ENCODE measurements around the gene SOX1. TPM values are rescaled to one million over a fixed set of nuclear protein-coding genes. Genes with fewer than 3 reads are reported as not detected.

Gene SOX1
- total RNA-seq, 1 donor from 2014 or later, result not detected

DNA sequence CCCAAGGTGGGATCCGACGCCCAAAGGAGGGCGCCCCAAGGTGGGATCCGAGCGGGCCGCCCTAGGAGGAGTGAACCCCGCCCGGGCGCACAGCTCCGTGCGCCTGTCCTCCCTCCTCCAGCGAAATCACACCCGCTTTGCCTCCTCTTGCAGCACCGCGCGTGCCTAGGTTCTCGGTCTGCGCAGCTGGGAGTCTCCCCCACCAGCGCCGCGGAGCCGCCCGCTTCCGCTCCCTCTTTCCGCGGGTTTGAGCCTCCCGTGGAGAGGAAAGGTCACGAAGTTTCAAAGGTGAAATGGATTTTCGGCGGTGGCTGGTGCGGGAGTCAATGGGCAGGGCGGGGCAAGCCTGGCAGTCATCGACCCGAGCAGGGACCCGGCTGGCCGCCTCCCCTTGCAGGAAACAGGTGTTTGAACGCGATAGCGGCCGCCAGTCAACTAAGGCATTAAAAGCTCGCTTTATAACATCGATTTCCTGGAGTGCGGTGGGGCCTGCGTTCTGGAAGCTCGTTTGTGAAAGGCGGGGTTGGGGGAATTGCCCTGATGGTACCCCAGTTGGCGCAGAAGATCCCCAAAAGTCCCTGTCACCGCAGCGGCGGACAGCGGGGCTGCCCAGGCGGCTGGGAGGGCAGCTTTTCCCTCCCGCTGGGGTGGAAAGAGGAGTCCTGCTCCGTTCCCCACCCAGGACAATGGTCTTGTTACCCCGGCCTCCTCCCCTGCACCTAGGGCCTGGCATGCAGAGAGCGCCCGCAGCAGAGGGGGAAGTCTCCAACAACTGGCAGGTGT lies 9.0 kb upstream of the SOX1 start:
- no peak overlapping the region for H3K4me3 ChIP-seq (ENCODE audit: low read depth, low read length)
- no peak for DNase-seq (ENCODE audit: low read depth)
- TF ChIP-seq CTCF (conservative IDR thresholded peaks at IDR 0.05; ENCODE audit: low read depth, low read length), result no peak

GRCh38 chr13:112058519-112058873 lies 8.5 kb upstream of the SOX1 start:
- no peak overlapping the region for H3K4me3 ChIP-seq (ENCODE audit: low read depth, low read length)
- no peak for DNase-seq (ENCODE audit: low read depth)
- TF ChIP-seq CTCF (conservative IDR thresholded peaks at IDR 0.05; ENCODE audit: low read depth, low read length), result no peak

DNA sequence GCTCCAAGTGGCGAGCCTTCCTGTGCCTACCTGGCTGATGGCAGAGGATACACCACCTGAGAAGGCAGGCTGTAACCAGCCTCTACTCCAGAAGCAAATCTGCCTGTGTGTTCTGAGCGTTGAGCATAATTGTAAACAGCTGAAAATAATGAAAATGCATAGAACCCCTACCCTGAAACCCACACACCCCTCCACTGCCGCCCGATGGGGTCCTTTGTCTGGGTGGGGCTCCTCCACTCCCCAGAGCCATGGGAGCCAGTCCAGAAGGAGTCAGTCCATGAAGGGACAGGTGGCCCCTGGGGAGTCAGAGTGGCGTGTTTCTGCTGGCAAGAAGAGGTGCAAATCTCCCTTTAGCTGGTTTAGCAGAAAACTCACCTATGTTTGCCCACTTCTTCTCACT lies 8.0 kb upstream of the SOX1 start:
- no peak for DNase-seq (ENCODE audit: low read depth)
- no peak for TF ChIP-seq CTCF (conservative IDR thresholded peaks at IDR 0.05; ENCODE audit: low read depth, low read length)
- H3K4me3 ChIP-seq (ENCODE audit: low read depth, low read length), result no peak overlapping the region

DNA sequence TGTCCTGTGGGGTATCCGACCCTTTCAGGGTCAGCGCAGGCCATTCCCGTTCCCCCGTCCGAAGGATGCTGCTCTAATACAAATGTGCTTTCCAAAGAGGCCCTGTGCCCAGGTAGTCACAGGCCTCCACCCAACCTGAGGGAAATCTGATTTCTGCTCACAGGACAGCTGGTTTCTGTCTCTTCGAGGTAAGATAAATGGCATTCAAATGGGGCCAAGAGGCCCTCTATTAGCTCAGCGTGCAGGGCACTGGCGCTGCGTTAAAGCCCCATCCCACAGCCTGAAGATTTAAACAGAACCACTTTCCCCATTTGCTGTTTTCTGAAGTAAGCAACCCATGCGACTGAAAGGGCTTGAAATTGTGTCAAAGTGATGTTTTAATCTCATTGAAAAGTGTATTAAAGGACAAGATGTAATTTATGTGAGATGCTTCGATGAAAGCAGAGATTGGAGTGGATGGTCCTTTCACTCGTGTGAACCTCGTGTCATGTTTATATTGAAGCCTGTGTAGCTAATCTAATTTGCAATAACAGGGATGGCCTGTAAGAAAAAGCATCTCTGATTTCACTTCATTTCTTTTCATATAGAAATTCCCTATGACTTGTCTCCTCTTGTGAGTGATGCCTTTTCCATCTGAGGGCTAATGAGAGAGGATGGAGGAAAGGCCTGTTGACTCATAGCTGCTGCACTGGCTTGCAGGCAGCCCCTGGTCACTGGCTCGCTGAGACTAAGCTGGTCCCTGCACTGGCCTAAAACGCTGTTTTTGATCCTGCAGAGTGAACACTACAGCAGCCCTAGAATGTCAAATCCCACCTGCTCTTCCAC lies 7.3 kb upstream of the SOX1 start:
- no peak for TF ChIP-seq CTCF (conservative IDR thresholded peaks at IDR 0.05; ENCODE audit: low read depth, low read length)
- DNase-seq (ENCODE audit: low read depth), result no peak
- no peak overlapping the region for H3K4me3 ChIP-seq (ENCODE audit: low read depth, low read length)

- TF ChIP-seq CTCF (conservative IDR thresholded peaks at IDR 0.05; ENCODE audit: low read depth, low read length), result no peak
- no peak overlapping the region for H3K4me3 ChIP-seq (ENCODE audit: low read depth, low read length)
- DNase-seq (ENCODE audit: low read depth), result no peak
Observed at GRCh38 chr13:112060282-112060830, 6.6 kb upstream of the SOX1 start.

DNA sequence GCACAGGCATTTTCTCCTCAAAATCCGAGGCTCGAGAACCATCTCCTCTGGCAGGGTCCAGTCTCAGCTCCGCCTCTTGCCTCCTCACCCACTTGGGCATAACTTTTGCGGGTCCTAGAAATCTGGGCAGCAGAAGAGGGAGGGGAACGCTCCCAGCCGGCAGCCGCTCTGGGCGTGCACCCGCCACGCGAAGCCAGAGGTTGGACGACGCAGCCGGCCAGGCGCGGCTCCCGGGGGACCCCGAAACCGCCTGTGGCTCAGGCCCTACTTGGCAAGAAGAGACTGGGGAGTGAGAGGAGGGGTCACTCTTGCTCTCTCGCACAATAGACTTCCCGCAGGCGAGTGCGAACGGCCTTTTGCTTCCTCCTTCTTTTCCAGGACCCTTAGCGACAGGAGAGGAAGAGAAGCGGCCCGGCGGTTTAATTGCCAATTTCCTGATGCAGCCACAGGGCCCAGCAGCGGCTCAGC lies 6.0 kb upstream of the SOX1 start:
- no peak for TF ChIP-seq CTCF (conservative IDR thresholded peaks at IDR 0.05; ENCODE audit: low read depth, low read length)
- DNase-seq (ENCODE audit: low read depth), result no peak
- no peak overlapping the region for H3K4me3 ChIP-seq (ENCODE audit: low read depth, low read length)
